GM10266 (cell line): ENCODE measurements around the gene METAP1D.

ENCODE experiments used
- DNase-seq: peaks from one replicate; pipeline ENCODE4 v3.0.0; 2012; ENCODE audit errors: extremely low spot score
- TF ChIP-seq, protein P1 (sequence below): IDR thresholded peaks from 2 replicates; pipeline ENCODE4 v1.5.1; 2012; ENCODE audit warnings: mild to moderate bottlenecking, low read depth; ENCODE audit not compliant: control insufficient read depth, insufficient read depth; ENCODE audit errors: missing control alignments

Gene METAP1D

DNA sequence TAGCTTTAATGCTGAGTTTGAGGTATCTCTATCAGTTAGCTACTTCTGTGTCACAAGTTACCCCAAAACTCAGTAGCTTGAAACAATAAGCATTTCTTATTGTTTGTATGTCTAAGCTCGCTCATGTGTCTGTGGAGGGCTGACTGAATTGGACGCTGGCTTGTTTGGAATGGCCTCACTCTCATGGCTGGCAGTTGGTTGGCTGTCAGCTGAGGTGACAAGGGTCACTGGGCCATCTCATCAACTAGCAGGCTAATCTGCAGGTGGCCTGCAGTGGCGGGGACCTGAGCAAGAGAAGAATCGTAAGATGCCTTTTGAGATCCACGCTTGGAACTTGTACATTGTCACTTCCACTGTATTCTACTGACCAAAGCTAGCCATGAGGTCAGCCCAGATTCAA is 116.4 kb downstream of the METAP1D start:
- TF ChIP-seq, protein P1, sequence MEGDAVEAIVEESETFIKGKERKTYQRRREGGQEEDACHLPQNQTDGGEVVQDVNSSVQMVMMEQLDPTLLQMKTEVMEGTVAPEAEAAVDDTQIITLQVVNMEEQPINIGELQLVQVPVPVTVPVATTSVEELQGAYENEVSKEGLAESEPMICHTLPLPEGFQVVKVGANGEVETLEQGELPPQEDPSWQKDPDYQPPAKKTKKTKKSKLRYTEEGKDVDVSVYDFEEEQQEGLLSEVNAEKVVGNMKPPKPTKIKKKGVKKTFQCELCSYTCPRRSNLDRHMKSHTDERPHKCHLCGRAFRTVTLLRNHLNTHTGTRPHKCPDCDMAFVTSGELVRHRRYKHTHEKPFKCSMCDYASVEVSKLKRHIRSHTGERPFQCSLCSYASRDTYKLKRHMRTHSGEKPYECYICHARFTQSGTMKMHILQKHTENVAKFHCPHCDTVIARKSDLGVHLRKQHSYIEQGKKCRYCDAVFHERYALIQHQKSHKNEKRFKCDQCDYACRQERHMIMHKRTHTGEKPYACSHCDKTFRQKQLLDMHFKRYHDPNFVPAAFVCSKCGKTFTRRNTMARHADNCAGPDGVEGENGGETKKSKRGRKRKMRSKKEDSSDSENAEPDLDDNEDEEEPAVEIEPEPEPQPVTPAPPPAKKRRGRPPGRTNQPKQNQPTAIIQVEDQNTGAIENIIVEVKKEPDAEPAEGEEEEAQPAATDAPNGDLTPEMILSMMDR: no peak
- no peak for DNase-seq

DNA sequence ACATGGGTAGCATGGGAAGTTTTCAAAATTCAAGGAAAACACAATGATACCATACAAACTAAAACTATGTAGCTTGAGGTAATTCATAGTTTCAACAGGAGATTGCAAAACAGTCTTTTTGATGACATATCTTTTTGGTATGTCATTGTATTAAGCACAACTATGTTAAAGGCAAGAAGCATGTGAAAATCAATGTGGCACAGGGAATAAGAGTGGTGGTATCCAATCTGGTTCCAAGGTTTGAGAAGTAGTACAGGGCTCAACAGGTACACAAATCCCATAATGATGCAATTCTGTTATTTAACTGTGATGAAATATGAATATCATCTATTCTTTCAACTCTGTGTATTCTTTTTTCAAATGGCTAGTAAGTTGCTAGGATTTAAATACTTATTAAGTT is 119.3 kb downstream of the METAP1D start:
- TF ChIP-seq, protein P1: no peak
- DNase-seq: no peak

DNA sequence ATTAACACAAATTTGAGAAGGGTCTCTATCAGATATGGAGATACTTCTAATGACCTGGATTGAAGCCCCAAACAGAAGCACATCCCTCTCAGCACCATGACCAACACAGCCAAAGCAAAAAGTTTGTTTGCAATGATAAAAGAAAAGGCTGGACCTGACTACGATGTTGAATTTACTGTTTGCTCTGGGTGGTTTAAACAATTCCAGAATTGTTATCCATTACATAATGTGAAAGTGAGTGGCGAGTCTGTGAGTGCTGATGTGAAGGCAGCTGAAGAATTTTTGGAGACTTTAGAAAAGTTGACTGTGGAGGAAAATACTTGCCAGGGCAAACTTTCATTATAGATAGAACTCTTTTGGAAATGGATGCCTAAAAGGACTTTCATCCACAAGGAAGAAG is 120.4 kb downstream of the METAP1D start:
- DNase-seq: no peak
- TF ChIP-seq, protein P1: no peak

DNA sequence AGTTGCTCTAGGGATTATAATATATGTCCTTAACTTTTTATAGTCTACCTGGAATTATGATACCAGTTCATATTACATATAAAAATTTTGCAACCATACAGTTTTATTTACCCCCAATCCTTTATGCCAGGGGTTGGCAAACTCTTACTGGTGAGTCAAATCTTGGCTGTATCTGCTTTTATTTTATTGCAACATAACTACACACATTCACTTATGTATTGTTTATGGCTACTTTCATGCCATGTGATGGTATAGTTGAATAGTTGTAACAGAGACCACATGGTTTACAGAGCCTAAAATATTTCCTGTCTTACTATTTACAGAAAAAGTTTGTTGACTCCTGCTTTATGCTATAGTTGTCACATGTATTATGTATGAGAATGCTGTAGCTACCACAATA is 128.7 kb downstream of the METAP1D start:
- TF ChIP-seq, protein P1: no peak
- DNase-seq: no peak

DNA sequence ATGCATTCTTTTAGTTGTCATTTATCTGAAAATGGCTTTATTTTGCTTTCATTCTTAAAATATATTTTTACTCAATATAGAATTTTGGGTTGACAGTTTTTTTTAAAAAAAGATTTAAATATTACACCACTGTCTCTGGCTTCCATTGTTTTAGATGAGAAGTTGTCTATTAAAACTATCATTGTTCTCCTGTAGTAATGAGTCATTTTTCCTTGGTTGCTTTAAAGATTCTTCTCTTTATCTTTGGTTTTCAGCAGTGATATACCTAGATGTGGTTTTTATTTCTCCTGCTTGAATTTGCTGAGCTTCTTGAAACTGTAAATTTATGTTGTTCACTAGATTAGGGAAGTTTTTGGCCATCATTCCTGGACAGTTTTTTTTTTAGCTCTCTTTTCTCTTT is 129.7 kb downstream of the METAP1D start:
- DNase-seq: no peak
- TF ChIP-seq, protein P1: no peak
